HepG2 (cell line): ENCODE measurements around the gene REEP6. TPM values are rescaled to one million over a fixed set of nuclear protein-coding genes. Genes with fewer than 3 reads are reported as not detected.

Experiments used
- AGO1 ChIP-seq: fragments of 200-400 bp; formaldehyde crosslinking; IDR thresholded peaks from 2 replicates; pipeline ENCODE4 v1.6.1; 2017; ENCODE audit warnings: mild to moderate bottlenecking, low read depth, low read length, moderate library complexity; ENCODE audit not compliant: poor library complexity, severe bottlenecking
- ARNTL ChIP-seq: sonication (generic); formaldehyde crosslinking; IDR thresholded peaks from 2 replicates; pipeline ENCODE4 v1.4.0; 2020; ENCODE audit warnings: mild to moderate bottlenecking, missing genetic modification reagents
- ELK4 ChIP-seq: sonication (generic); formaldehyde crosslinking; IDR thresholded peaks from 2 replicates; pipeline ENCODE4 v1.9.0; 2021; ENCODE audit warnings: missing genetic modification reagents, borderline replicate concordance
- GABPB1 ChIP-seq: IDR thresholded peaks from 2 replicates; pipeline ENCODE4 v1.6.1; 2016; ENCODE audit warnings: mild to moderate bottlenecking, missing genetic modification reagents, moderate library complexity, missing compliant biosample characterization
- KAT2B ChIP-seq: fragments of 150-350 bp; IDR thresholded peaks from 2 replicates; pipeline ENCODE4 v1.6.1; 2014; ENCODE audit warnings: low read depth, low read length, borderline replicate concordance
- KLF16 ChIP-seq, 2 experiments: sonication (generic) in 1 of 2; formaldehyde crosslinking in 1 of 2; IDR thresholded peaks; 2 replicates each; pipeline versions ENCODE4 v1.6.1 to v1.8.0; 2016 to 2023; ENCODE audit warnings: missing genetic modification reagents in 2 of 2, missing compliant biosample characterization in 1 of 2
- MED1 ChIP-seq: sonication (generic); formaldehyde crosslinking; IDR thresholded peaks from 2 replicates; pipeline ENCODE4 v1.4.0; 2020; ENCODE audit warnings: missing genetic modification reagents
- MXD4 ChIP-seq: IDR thresholded peaks from 2 replicates; pipeline ENCODE4 v1.6.1; 2016; ENCODE audit warnings: mild to moderate bottlenecking, missing biosample characterization, missing genetic modification reagents
- NR0B2 ChIP-seq: sonication (generic); formaldehyde crosslinking; IDR thresholded peaks from 2 replicates; pipeline ENCODE4 v1.4.0; 2020; ENCODE audit warnings: mild to moderate bottlenecking, missing genetic modification reagents
- RBM39 ChIP-seq: fragments of 200-400 bp; formaldehyde crosslinking; IDR thresholded peaks from one replicate; pipeline ENCODE4 v1.6.1; 2018; ENCODE audit warnings: antibody characterized with exemption, mild to moderate bottlenecking, low read depth, low read length; ENCODE audit not compliant: poor library complexity, severe bottlenecking
- REL ChIP-seq: sonication (generic); formaldehyde crosslinking; conservative IDR thresholded peaks from 2 replicates; pipeline ENCODE4 v1.8.0; 2022; ENCODE audit warnings: mild to moderate bottlenecking, missing genetic modification reagents, moderate library complexity
- RELA ChIP-seq: sonication (generic); formaldehyde crosslinking; IDR thresholded peaks from 2 replicates; pipeline ENCODE4 v1.4.0; 2020; ENCODE audit warnings: missing genetic modification reagents
- SMYD3 ChIP-seq: sonication (generic); formaldehyde crosslinking; IDR thresholded peaks from 2 replicates; pipeline ENCODE4 v1.8.1; 2023; ENCODE audit warnings: mild to moderate bottlenecking, missing genetic modification reagents
- SNAI1 ChIP-seq: sonication (generic); formaldehyde crosslinking; IDR thresholded peaks from 2 replicates; pipeline ENCODE4 v1.5.0; 2020; ENCODE audit warnings: mild to moderate bottlenecking, missing genetic modification reagents, borderline replicate concordance
- SRSF1 ChIP-seq: fragments of 200-400 bp; formaldehyde crosslinking; optimal IDR thresholded peaks from 2 replicates; pipeline ENCODE3; 2017; ENCODE audit warnings: mild to moderate bottlenecking, low read depth, low read length, moderate library complexity
- TBX2 ChIP-seq: sonication (generic); formaldehyde crosslinking; IDR thresholded peaks from 2 replicates; pipeline ENCODE4 v1.5.0; 2020; ENCODE audit warnings: missing genetic modification reagents, mild to moderate bottlenecking, borderline replicate concordance
- ZBTB2 ChIP-seq: sonication (generic); formaldehyde crosslinking; IDR thresholded peaks from 2 replicates; pipeline ENCODE4 v1.8.0; 2022; ENCODE audit warnings: low read depth, missing genetic modification reagents
- ZBTB34 ChIP-seq: sonication (generic); formaldehyde crosslinking; IDR thresholded peaks from 2 replicates; pipeline ENCODE4 v1.8.0; 2022; ENCODE audit warnings: mild to moderate bottlenecking, missing genetic modification reagents
- ZNF292 ChIP-seq: sonication (generic); formaldehyde crosslinking; IDR thresholded peaks from 2 replicates; pipeline ENCODE4 v1.8.1; 2022; ENCODE audit warnings: mild to moderate bottlenecking, low read depth, missing genetic modification reagents, borderline replicate concordance
- ZNF331 ChIP-seq: sonication (generic); formaldehyde crosslinking; IDR thresholded peaks from 2 replicates; pipeline ENCODE4 v1.4.0; 2020; ENCODE audit warnings: missing genetic modification reagents
- ZNF570 ChIP-seq: sonication (generic); formaldehyde crosslinking; IDR thresholded peaks from 2 replicates; pipeline ENCODE4 v1.4.0; 2020; ENCODE audit warnings: mild to moderate bottlenecking, missing genetic modification reagents, borderline replicate concordance
- ZNF777 ChIP-seq: sonication (generic); formaldehyde crosslinking; IDR thresholded peaks from 2 replicates; pipeline ENCODE4 v1.4.0; 2020; ENCODE audit warnings: missing genetic modification reagents
- ZNF883 ChIP-seq: sonication (generic); formaldehyde crosslinking; IDR thresholded peaks from 2 replicates; pipeline ENCODE4 v1.5.1; 2020; ENCODE audit warnings: mild to moderate bottlenecking, missing genetic modification reagents; ENCODE audit errors: not compliant biosample characterization
- polyA plus RNA-seq, 8 experiments: library from polyadenylated mRNA; depleted of rRNA in 3 of 8; stranded (reverse) in 7 of 8; unstranded in 1 of 8; fragments of >200 nt; fragmentation: Illumina TruSeq in 4 of 8; extraction: Trizol in 4 of 8; gene quantifications; 2 replicates each; pipeline versions ENCODE4 v1.2.1 to v1.2.3, GENCODE V29; 2011 to 2016; ENCODE audit warnings: low read depth in 4 of 8, missing spikeins in 1 of 8, mixed read lengths in 1 of 8; ENCODE audit not compliant: insufficient read depth in 1 of 8
- total RNA-seq, 5 experiments: library from RNA; depleted of rRNA; stranded (reverse); fragments of >200 nt; fragmentation: Illumina TruSeq; extraction: Trizol; gene quantifications; 2 replicates each; pipeline ENCODE4 v1.2.3, GENCODE V29; 2016; ENCODE audit warnings: low read depth in 1 of 5

The REEP6 gene
- total and polyA plus RNA-seq, 2 of the 13 experiments (the other 11 are each of a cell fraction or from before 2014, with no cell fraction given) = 10.0 to 28.8 TPM

GRCh38 chr19:1453525-1454364, 37.2 kb upstream of the REEP6 start (continued):
- 0 out of 2 replicates have a peak, but pooled peaks have one; percentile 23 for TF ChIP-seq ARNTL (CRISPR knock-in tag)
- no peak for TF ChIP-seq RBM39
- no peak for TF ChIP-seq ZNF777 (CRISPR knock-in tag)
- TF ChIP-seq MED1 (CRISPR knock-in tag) = no peak
- 0 out of 4 replicates have a peak, but pooled peaks of 1 of the 2 experiments have one; percentile 1 for TF ChIP-seq KLF16 (CRISPR knock-in tag; IDR thresholded peaks at IDR 0.05)
- TF ChIP-seq SMYD3 (CRISPR knock-in tag) = no peak
- no peak for TF ChIP-seq AGO1
- TF ChIP-seq TBX2 (CRISPR knock-in tag) = no peak
- TF ChIP-seq SNAI1 (CRISPR knock-in tag) = no peak
- no peak for TF ChIP-seq MXD4 (CRISPR knock-in tag)
- TF ChIP-seq ZNF883 (CRISPR knock-in tag) = no peak
- peak; percentile 18 for TF ChIP-seq SRSF1
- no peak for TF ChIP-seq ZBTB2 (CRISPR knock-in tag)
- no peak for TF ChIP-seq ZBTB34 (CRISPR knock-in tag)
- TF ChIP-seq ZNF331 = no peak
- TF ChIP-seq NR0B2 (CRISPR knock-in tag) = no peak
- no peak for TF ChIP-seq REL (CRISPR knock-in tag)
- no peak for TF ChIP-seq ZNF292
- no peak for TF ChIP-seq ELK4 (CRISPR knock-in tag)
- no peak for TF ChIP-seq ZNF570 (CRISPR knock-in tag)
- peak; percentile 31; the same call in 1 of the 2 replicates for TF ChIP-seq GABPB1 (CRISPR knock-in tag)
- TF ChIP-seq RELA (CRISPR knock-in tag) = no peak
- no peak for TF ChIP-seq KAT2B
